ENCODE data around the gene SIX5.

Gene SIX5

DNA sequence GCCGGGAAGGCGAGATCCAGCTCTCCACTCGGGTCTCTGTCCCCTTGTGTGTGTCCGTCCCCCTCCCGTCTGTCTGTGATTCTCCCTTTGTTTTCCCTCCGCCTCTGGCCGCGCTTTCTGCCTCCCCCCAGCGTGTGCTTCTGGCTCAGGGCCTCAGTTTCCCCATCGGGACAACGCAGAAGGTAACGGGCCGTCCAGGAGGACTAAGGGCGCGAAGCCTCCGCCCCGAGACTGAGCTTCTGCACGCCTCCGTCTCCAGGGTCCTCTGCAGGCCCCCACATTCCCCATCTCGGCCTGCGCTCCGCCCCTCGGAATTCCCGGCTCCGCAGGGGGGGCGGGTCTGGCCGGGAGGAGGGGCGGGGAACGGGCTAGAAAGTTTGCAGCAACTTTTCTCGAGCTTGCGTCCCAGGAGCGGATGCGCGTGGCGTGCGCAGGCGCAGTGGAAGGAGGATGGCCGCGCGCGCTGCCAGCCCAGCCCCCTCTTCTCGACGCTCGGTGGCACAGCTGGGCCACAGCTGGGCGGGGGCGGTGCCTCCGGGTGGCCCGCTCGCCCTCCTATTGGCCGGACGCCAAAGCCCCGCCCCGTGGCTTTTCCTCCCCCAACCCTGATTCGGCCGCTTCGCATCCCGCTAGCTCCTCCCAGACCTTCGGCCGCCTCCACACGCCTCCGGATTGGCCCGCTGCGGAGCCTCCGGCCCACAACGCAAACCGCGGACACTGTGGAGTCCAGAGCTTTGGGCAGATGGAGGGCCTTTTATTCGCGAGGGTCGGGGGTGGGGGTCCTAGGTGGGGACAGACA, at the start of gene SIX5:
Gene SIX5 (minus strand): TSS at position 269 of the 799 bp plus-strand sequence. CDS start 408 bp downstream, outside the sequence.
- Mint-ChIP-seq H3K27me3 (peaks cover 33% of the 10 kb centered on the region), H3K9me3 (no peaks in the 10 kb centered on the region), H3K27ac (peak within 1 kb of the TSS; percentile 79), H3K4me3 (peak within 1 kb of the TSS; percentile 85), H3K36me3 (no peaks in the 10 kb centered on the region), H3K4me1 (peaks cover 42% of the 10 kb centered on the region)
- ATAC-seq, result peak; percentile 87

GRCh38 chr19:45817725-45818301, 48.8 kb upstream of the SIX5 start:
- ATAC-seq, result no peak
- H3K9me3 Mint-ChIP-seq, result no peaks in the 10 kb centered on the region
- peaks cover 16% of the 10 kb centered on the region for H3K36me3 Mint-ChIP-seq
- H3K27ac Mint-ChIP-seq, result no peak overlapping the region
- H3K4me3 Mint-ChIP-seq, result no peak overlapping the region
- H3K27me3 Mint-ChIP-seq, result no peaks in the 10 kb centered on the region
- H3K4me1 Mint-ChIP-seq, result peaks cover 10% of the 10 kb centered on the region

GRCh38 chr19:45817010-45817724, 48.1 kb upstream of the SIX5 start:
- Mint-ChIP-seq H3K9me3 (no peaks in the 10 kb centered on the region), H3K36me3 (peaks cover 13% of the 10 kb centered on the region), H3K27me3 (no peaks in the 10 kb centered on the region), H3K27ac (no peak overlapping the region), H3K4me3 (no peak overlapping the region), H3K4me1 (peaks cover 10% of the 10 kb centered on the region)
- peak; percentile 96 for ATAC-seq

GRCh38 chr19:45816236-45817009, 47.4 kb upstream of the SIX5 start:
- H3K4me3 Mint-ChIP-seq, result no peak overlapping the region
- no peaks in the 10 kb centered on the region for H3K27me3 Mint-ChIP-seq
- no peaks in the 10 kb centered on the region for H3K9me3 Mint-ChIP-seq
- ATAC-seq, result no peak
- H3K36me3 Mint-ChIP-seq, result peaks cover 8% of the 10 kb centered on the region
- peaks cover 10% of the 10 kb centered on the region for H3K4me1 Mint-ChIP-seq
- H3K27ac Mint-ChIP-seq, result no peak overlapping the region

DNA sequence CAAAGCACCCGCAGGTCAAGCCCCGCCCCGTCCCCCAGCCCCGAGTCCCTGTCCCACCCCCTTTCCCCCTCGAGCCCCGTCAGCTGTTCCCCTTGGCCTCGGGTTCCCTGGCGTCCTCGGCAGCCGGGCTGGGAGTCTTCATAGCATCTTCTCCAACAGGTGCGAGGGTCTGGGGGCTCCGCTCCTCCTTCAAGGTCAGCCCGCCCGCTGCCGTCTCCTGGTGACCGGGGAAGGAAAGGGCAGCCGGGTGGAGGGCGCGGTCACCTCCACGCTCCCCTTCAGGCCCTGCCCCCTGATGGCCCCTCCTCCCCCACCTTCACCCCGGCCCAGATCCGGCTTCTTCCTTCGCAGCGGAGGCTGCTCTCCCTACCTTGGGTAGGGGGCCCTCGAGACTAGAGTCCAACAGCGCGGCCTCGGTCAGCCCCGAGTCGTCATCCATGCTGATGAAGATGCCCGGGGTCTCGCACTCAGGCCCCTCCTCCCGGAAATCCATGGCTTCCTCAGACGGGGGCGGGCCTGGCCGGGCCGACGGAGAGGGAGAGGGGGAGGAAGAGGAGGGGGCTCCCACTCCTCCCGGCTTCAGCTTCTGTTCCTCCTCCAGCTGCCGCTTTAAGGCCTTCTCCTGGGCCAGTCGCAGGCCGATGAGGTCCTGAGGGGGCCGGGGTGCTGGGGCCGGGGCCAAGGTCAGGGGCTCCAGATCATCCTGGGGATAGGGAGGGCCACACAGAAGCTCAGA, 46.6 kb upstream of the SIX5 start:
- Mint-ChIP-seq H3K4me3 (no peak overlapping the region), H3K27ac (no peak overlapping the region)
- no peak for ATAC-seq

DNA sequence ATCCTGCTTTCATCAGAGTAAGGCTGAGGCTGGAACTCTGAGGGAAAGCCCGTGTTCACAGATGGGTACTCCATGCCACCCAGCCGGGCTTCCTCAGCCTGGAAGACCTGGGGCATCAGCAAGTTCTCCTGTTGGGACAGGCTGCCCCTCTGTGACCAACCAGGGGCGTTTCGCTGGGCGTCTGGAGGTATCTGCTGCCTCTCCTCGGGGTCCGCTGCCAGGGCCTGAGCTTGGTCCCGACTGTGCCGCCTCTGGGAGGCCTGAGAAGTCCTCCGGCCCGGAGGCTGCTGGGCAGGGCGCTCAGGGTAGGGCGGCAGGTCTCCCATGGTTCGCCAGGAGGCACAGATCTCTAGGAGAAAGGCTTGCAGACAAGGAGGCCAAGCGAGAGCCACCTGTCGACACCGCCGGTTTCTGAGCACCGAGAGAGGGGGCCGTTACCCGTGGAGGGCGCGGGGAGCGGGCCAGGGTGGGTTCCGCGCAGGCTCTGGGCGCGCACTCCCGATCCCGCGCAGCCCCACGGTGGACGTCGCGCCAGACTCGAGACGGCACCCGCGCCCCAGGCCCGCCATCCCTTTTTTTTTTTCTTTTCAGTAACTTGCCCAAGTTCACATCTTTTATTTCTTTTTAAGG, 45.9 kb upstream of the SIX5 start, which contains the start of gene RSPH6A:
Gene RSPH6A (minus strand): TSS at position 458 of the 630 bp plus-strand sequence. CDS start 132 bp downstream, at position 326.
- no peaks in the 10 kb centered on the region for H3K9me3 Mint-ChIP-seq
- peaks cover 16% of the 10 kb centered on the region for H3K4me1 Mint-ChIP-seq
- no peak within 1 kb of the TSS for H3K4me3 Mint-ChIP-seq
- no peak within 1 kb of the TSS for H3K27ac Mint-ChIP-seq
- H3K27me3 Mint-ChIP-seq, result no peaks in the 10 kb centered on the region
- no peaks in the 10 kb centered on the region for H3K36me3 Mint-ChIP-seq
- ATAC-seq, result no peak

More for the DNA sequence above, 46.6 kb upstream of the SIX5 start:
- Mint-ChIP-seq H3K27me3 (no peaks in the 10 kb centered on the region), H3K4me1 (peaks cover 11% of the 10 kb centered on the region), H3K9me3 (no peaks in the 10 kb centered on the region), H3K36me3 (peaks cover under 1% of the 10 kb centered on the region)

- Mint-ChIP-seq H3K27me3 (peaks cover 6% of the 10 kb centered on the region), H3K36me3 (no peaks in the 10 kb centered on the region), H3K4me3 (no peak overlapping the region), H3K9me3 (no peaks in the 10 kb centered on the region), H3K27ac (no peak overlapping the region), H3K4me1 (peaks cover 22% of the 10 kb centered on the region)
- ATAC-seq, result no peak
Measured at GRCh38 chr19:45814166-45814780, 45.2 kb upstream of the SIX5 start.

GRCh38 chr19:45812297-45812696, 43.2 kb upstream of the SIX5 start:
- H3K4me3 Mint-ChIP-seq, result no peak overlapping the region
- no peak for ATAC-seq
- H3K36me3 Mint-ChIP-seq, result no peaks in the 10 kb centered on the region
- H3K9me3 Mint-ChIP-seq, result no peaks in the 10 kb centered on the region
- no peak overlapping the region for H3K27ac Mint-ChIP-seq
- peaks cover 9% of the 10 kb centered on the region for H3K27me3 Mint-ChIP-seq
- H3K4me1 Mint-ChIP-seq, result peaks cover 18% of the 10 kb centered on the region

GRCh38 chr19:45809643-45810159, 40.6 kb upstream of the SIX5 start:
- Mint-ChIP-seq H3K27ac (peak overlapping the region; percentile 58), H3K4me3 (no peak overlapping the region), H3K4me1 (peaks cover 20% of the 10 kb centered on the region), H3K27me3 (peaks cover 9% of the 10 kb centered on the region), H3K36me3 (no peaks in the 10 kb centered on the region), H3K9me3 (no peaks in the 10 kb centered on the region)
- ATAC-seq, result no peak

GRCh38 chr19:45805719-45806118, 36.7 kb upstream of the SIX5 start:
- H3K36me3 Mint-ChIP-seq, result no peaks in the 10 kb centered on the region
- H3K9me3 Mint-ChIP-seq, result no peaks in the 10 kb centered on the region
- no peak overlapping the region for H3K4me3 Mint-ChIP-seq
- H3K4me1 Mint-ChIP-seq, result peaks cover 20% of the 10 kb centered on the region
- no peak overlapping the region for H3K27ac Mint-ChIP-seq
- ATAC-seq, result no peak
- H3K27me3 Mint-ChIP-seq, result peaks cover 26% of the 10 kb centered on the region

GRCh38 chr19:45804959-45805230, 35.8 kb upstream of the SIX5 start:
- peaks cover 14% of the 10 kb centered on the region for H3K4me1 Mint-ChIP-seq
- no peak overlapping the region for H3K27ac Mint-ChIP-seq
- H3K9me3 Mint-ChIP-seq, result no peaks in the 10 kb centered on the region
- no peak overlapping the region for H3K4me3 Mint-ChIP-seq
- H3K36me3 Mint-ChIP-seq, result no peaks in the 10 kb centered on the region
- ATAC-seq, result no peak
- peaks cover 34% of the 10 kb centered on the region for H3K27me3 Mint-ChIP-seq

GRCh38 chr19:45804140-45804958, 35.3 kb upstream of the SIX5 start:
- Mint-ChIP-seq H3K36me3 (no peaks in the 10 kb centered on the region), H3K9me3 (no peaks in the 10 kb centered on the region), H3K4me1 (peaks cover 9% of the 10 kb centered on the region), H3K27ac (no peak overlapping the region), H3K27me3 (peaks cover 32% of the 10 kb centered on the region), H3K4me3 (no peak overlapping the region)
- ATAC-seq, result no peak

DNA sequence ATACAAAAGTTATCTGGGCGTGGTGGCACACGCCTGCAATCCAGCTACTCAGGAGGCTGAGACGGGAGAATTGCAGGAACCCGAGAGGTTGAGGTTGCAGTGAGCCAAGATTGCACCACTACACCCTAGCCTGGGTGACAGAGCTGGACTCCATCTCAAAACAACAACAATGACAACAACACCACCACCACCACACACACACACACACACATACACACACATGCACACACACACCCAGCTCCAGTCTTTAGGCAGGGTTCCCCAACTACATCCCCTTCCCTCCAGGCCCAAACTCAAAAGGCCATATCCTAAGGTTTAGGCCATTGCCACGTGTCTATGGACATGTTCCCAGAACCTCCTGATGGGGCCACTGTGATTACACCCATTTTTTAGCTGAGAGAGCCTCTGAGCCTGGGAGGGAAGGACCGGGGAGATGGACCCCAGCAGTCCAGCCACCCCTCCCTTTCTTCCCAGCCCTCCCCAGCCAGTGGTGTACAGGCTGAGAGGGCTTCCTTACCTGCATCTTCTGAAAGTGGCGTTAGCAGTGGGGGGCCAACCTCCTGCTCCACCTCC, 32.6 kb upstream of the SIX5 start:
- no peak overlapping the region for H3K4me3 Mint-ChIP-seq
- no peak overlapping the region for H3K27ac Mint-ChIP-seq
- no peak for ATAC-seq
- peaks cover 15% of the 10 kb centered on the region for H3K4me1 Mint-ChIP-seq
- H3K36me3 Mint-ChIP-seq, result no peaks in the 10 kb centered on the region
- H3K9me3 Mint-ChIP-seq, result no peaks in the 10 kb centered on the region
- H3K27me3 Mint-ChIP-seq, result peaks cover 54% of the 10 kb centered on the region

Data from stimulated activated memory B cell treated with anti-CD40 and anti-IgM and Interleukin-4, amounts not matched to agents 10 μg/mL and 1 μg/mL and 100 μg/mL, for 72 hours (primary cell).